Effector memory CD4-positive, alpha-beta T cell (primary cell): ENCODE data around the gene SMOC2.

ENCODE experiments used
- DNase-seq, 3 donors: peaks; one replicate each; pipeline ENCODE4 v3.0.0-alpha.2; 2020
- H3K27ac ChIP-seq: 2 replicates; pipeline ENCODE4 v1.7.0; 2013; ENCODE audit warnings: mild to moderate bottlenecking, low read length, moderate library complexity; ENCODE audit not compliant: insufficient read depth, poor library complexity, severe bottlenecking
- H3K27me3 ChIP-seq: replicated peaks from 2 replicates; pipeline ENCODE4 v1.7.0; 2013; ENCODE audit warnings: mild to moderate bottlenecking, low read length; ENCODE audit not compliant: insufficient read depth, control insufficient read depth, poor library complexity, severe bottlenecking
- H3K36me3 ChIP-seq: 2 replicates; pipeline ENCODE4 v1.7.0; 2013; ENCODE audit warnings: mild to moderate bottlenecking, low read length, moderate library complexity; ENCODE audit not compliant: control insufficient read depth, insufficient read depth
- H3K4me1 ChIP-seq: 2 replicates; pipeline ENCODE4 v1.7.0; 2013; ENCODE audit warnings: low read length, mild to moderate bottlenecking; ENCODE audit not compliant: control insufficient read depth, insufficient read depth, poor library complexity, severe bottlenecking
- H3K4me3 ChIP-seq: 2 replicates; pipeline ENCODE4 v1.7.0; 2013; ENCODE audit warnings: low read length, low read depth, mild to moderate bottlenecking; ENCODE audit not compliant: insufficient read depth, poor library complexity, severe bottlenecking
- H3K9me3 ChIP-seq: 2 replicates; pipeline ENCODE4 v1.7.0; 2013; ENCODE audit warnings: mild to moderate bottlenecking, low read length, moderate library complexity; ENCODE audit not compliant: control insufficient read depth

SMOC2 gene

GRCh38 chr6:168407842-168408241, 33.1 kb upstream of the SMOC2 start:
- DNase-seq: no peak
- Histone ChIP-seq H3K4me1 (no peaks in the 10 kb centered on the region), H3K27ac (no peak overlapping the region), H3K9me3 (no peaks in the 10 kb centered on the region), H3K27me3 (no peaks in the 10 kb centered on the region), H3K4me3 (no peak overlapping the region), H3K36me3 (no peaks in the 10 kb centered on the region)

- no peaks in the 10 kb centered on the region for H3K9me3 ChIP-seq
- no peaks in the 10 kb centered on the region for H3K27me3 ChIP-seq
- no peak for DNase-seq
- H3K36me3 ChIP-seq: no peaks in the 10 kb centered on the region
- H3K27ac ChIP-seq: no peak overlapping the region
- no peaks in the 10 kb centered on the region for H3K4me1 ChIP-seq
- no peak overlapping the region for H3K4me3 ChIP-seq
Measured at GRCh38 chr6:168408504-168409136, 32.4 kb upstream of the SMOC2 start.

GRCh38 chr6:168410035-168410434, 30.9 kb upstream of the SMOC2 start:
- Histone ChIP-seq H3K27ac (no peak overlapping the region), H3K4me1 (no peaks in the 10 kb centered on the region), H3K9me3 (no peaks in the 10 kb centered on the region), H3K4me3 (no peak overlapping the region), H3K36me3 (no peaks in the 10 kb centered on the region), H3K27me3 (no peaks in the 10 kb centered on the region)
- no peak for DNase-seq

GRCh38 chr6:168410554-168411011, 30.4 kb upstream of the SMOC2 start:
- H3K27ac ChIP-seq: no peak overlapping the region
- no peaks in the 10 kb centered on the region for H3K4me1 ChIP-seq
- no peak overlapping the region for H3K4me3 ChIP-seq
- DNase-seq: no peak
- no peaks in the 10 kb centered on the region for H3K27me3 ChIP-seq
- H3K9me3 ChIP-seq: no peaks in the 10 kb centered on the region
- no peaks in the 10 kb centered on the region for H3K36me3 ChIP-seq

- no peaks in the 10 kb centered on the region for H3K36me3 ChIP-seq
- H3K27ac ChIP-seq: no peak overlapping the region
- DNase-seq: no peak
- H3K4me1 ChIP-seq: no peaks in the 10 kb centered on the region
- H3K4me3 ChIP-seq: no peak overlapping the region
- no peaks in the 10 kb centered on the region for H3K27me3 ChIP-seq
- no peaks in the 10 kb centered on the region for H3K9me3 ChIP-seq
Measured at GRCh38 chr6:168411130-168411529, 29.9 kb upstream of the SMOC2 start.

- DNase-seq: no peak
- H3K27ac ChIP-seq: no peak overlapping the region
- H3K9me3 ChIP-seq: no peaks in the 10 kb centered on the region
- H3K36me3 ChIP-seq: no peaks in the 10 kb centered on the region
- H3K27me3 ChIP-seq: no peaks in the 10 kb centered on the region
- H3K4me3 ChIP-seq: no peak overlapping the region
- H3K4me1 ChIP-seq: no peaks in the 10 kb centered on the region
Measured at GRCh38 chr6:168411793-168412192, 29.2 kb upstream of the SMOC2 start.

GRCh38 chr6:168412456-168412855, 28.5 kb upstream of the SMOC2 start:
- Histone ChIP-seq H3K27ac (no peak overlapping the region), H3K27me3 (no peaks in the 10 kb centered on the region), H3K9me3 (no peaks in the 10 kb centered on the region), H3K4me3 (no peak overlapping the region), H3K4me1 (no peaks in the 10 kb centered on the region), H3K36me3 (no peaks in the 10 kb centered on the region)
- DNase-seq: no peak

- DNase-seq: no peak
- Histone ChIP-seq H3K4me1 (no peaks in the 10 kb centered on the region), H3K9me3 (no peaks in the 10 kb centered on the region)
Measured at GRCh38 chr6:168413018-168413720, 27.8 kb upstream of the SMOC2 start.

GRCh38 chr6:168413856-168414255, 27.1 kb upstream of the SMOC2 start:
- no peak overlapping the region for H3K4me3 ChIP-seq
- no peaks in the 10 kb centered on the region for H3K27me3 ChIP-seq
- no peaks in the 10 kb centered on the region for H3K4me1 ChIP-seq
- no peaks in the 10 kb centered on the region for H3K9me3 ChIP-seq
- H3K27ac ChIP-seq: no peak overlapping the region
- no peak for DNase-seq
- no peaks in the 10 kb centered on the region for H3K36me3 ChIP-seq

More at GRCh38 chr6:168413018-168413720, 27.8 kb upstream of the SMOC2 start:
- Histone ChIP-seq H3K36me3 (no peaks in the 10 kb centered on the region), H3K4me3 (no peak overlapping the region), H3K27me3 (no peaks in the 10 kb centered on the region), H3K27ac (no peak overlapping the region)

GRCh38 chr6:168414336-168415097, 26.5 kb upstream of the SMOC2 start:
- Histone ChIP-seq H3K4me3 (no peak overlapping the region), H3K4me1 (no peaks in the 10 kb centered on the region), H3K9me3 (no peaks in the 10 kb centered on the region), H3K36me3 (no peaks in the 10 kb centered on the region), H3K27ac (no peak overlapping the region), H3K27me3 (no peaks in the 10 kb centered on the region)
- no peak for DNase-seq
